T-helper 1 cell treated with Interleukin-12 subunit alpha and Interleukin-12 subunit beta and Interleukin-4 antibody, amounts not matched to agents 30 ng/mL and 1 ng/mL, for 36 hours (primary cell): ENCODE results near the gene HYDIN. TPM values are rescaled to one million over a fixed set of nuclear protein-coding genes. Genes with fewer than 3 reads are reported as not detected.
"Not testable (repeated sequence)": the region's sequence is repeated elsewhere in the genome, so short reads cannot be mapped to it uniquely, and the experiment has no call there.

Experiments used
- intact Hi-C: fragments of 100-400 bp; cut with micrococcal nuclease; formaldehyde crosslinking; loops from one replicate; pipeline ENCODE4 v1.15.1; 2024
- total RNA-seq: library from RNA; stranded (reverse); gene quantifications from 2 replicates; pipeline ENCODE4 v1.2.3, GENCODE V29; 2022

Gene HYDIN
- total RNA-seq, 1 donor from 2014 or later: 0.22 TPM

- intact Hi-C loops: not testable (repeated sequence)
Observed at GRCh38 chr16:71143246-71143645, 87.3 kb downstream of the HYDIN start.

- intact Hi-C loops: not testable (repeated sequence)
Observed at GRCh38 chr16:71110565-71110964, 120.0 kb downstream of the HYDIN start.

GRCh38 chr16:71109656-71110208, 120.8 kb downstream of the HYDIN start:
- intact Hi-C loops: not testable (repeated sequence)

GRCh38 chr16:71105881-71106280, 124.6 kb downstream of the HYDIN start:
- intact Hi-C loops: not testable (repeated sequence)

- intact Hi-C loops: not testable (repeated sequence)
Observed at GRCh38 chr16:71083573-71083972, 146.9 kb downstream of the HYDIN start.

- intact Hi-C loops: not testable (repeated sequence)
Observed at GRCh38 chr16:71080777-71081176, 149.7 kb downstream of the HYDIN start.

GRCh38 chr16:71080262-71080661, 150.3 kb downstream of the HYDIN start:
- intact Hi-C loops: not testable (repeated sequence)

- intact Hi-C loops: not testable (repeated sequence)
Observed at GRCh38 chr16:71070651-71071050, 159.9 kb downstream of the HYDIN start.

GRCh38 chr16:71069842-71070241, 160.7 kb downstream of the HYDIN start:
- intact Hi-C loops: not testable (repeated sequence)

GRCh38 chr16:71053897-71054609, 176.5 kb downstream of the HYDIN start:
- intact Hi-C loops: not testable (repeated sequence)

GRCh38 chr16:71050307-71050706, 180.2 kb downstream of the HYDIN start:
- intact Hi-C loops: not testable (repeated sequence)

- intact Hi-C loops: not testable (repeated sequence)
Observed at GRCh38 chr16:71039368-71040111, 191.0 kb downstream of the HYDIN start.

GRCh38 chr16:71038421-71038820, 192.1 kb downstream of the HYDIN start:
- intact Hi-C loops: not testable (repeated sequence)

GRCh38 chr16:71037987-71038386, 192.5 kb downstream of the HYDIN start:
- intact Hi-C loops: not testable (repeated sequence)

- intact Hi-C loops: not testable (repeated sequence)
Observed at GRCh38 chr16:71028032-71028727, 202.3 kb downstream of the HYDIN start.

GRCh38 chr16:71027511-71027910, 203.0 kb downstream of the HYDIN start:
- intact Hi-C loops: not testable (repeated sequence)

- intact Hi-C loops: not testable (repeated sequence)
Observed at GRCh38 chr16:71023851-71024439, 206.6 kb downstream of the HYDIN start.

GRCh38 chr16:71021961-71022537, 208.5 kb downstream of the HYDIN start:
- intact Hi-C loops: not testable (repeated sequence)

- intact Hi-C loops: not testable (repeated sequence)
Observed at GRCh38 chr16:71019067-71019682, 211.3 kb downstream of the HYDIN start.

GRCh38 chr16:71015419-71015818, 215.1 kb downstream of the HYDIN start:
- intact Hi-C loops: not testable (repeated sequence)
